M059J (cell line): Measurements from ENCODE around the gene DOC2A. TPM values are rescaled to one million over a fixed set of nuclear protein-coding genes. Genes with fewer than 3 reads are reported as not detected.

Source experiments
- DNase-seq: peaks from one replicate; pipeline ENCODE4 v3.0.0-alpha.2; 2012; ENCODE audit warnings: low read depth
- total RNA-seq: library from RNA; depleted of rRNA; stranded (reverse); fragments of >200 nt; shearing (Covaris generic); gene quantifications from 2 replicates; pipeline ENCODE4 v1.2.3, GENCODE V29; 2014

Gene DOC2A
- total RNA-seq, 1 experiment from 2014 or later: 0.52 TPM

DNA sequence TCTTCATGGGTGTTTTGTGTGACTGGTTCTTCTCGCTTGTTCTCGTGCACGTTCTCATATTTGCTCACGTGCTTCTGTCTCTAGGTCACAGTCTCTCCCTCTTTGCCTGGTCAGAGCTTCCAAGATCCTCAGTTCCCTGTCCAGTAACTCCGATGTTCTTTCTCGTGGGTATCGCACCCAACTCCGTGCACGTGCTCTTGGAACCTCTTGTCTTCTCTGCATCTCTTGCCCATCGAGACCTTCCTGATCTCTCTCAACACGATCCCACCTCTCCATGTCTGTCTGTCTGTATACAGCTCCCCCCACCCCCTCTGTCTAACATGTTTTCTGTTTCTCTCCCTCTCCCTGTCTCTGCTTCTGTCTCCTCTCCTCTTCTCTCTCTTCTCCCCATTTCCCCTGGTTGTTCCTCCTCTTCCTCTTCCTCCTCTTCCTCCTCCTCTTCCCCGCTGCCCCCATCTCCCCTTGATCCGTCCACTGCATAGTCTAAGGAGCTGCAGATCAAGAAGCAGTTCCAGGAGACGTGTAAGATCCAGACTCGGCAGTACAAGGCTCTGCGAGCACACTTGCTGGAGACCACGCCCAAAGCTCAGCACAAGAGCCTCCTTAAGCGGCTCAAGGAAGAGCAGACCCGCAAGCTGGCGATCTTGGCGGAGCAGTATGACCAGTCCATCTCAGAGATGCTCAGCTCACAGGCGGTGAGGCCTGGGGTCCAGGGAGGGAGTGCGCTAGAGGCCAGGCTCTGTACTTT, 21.5 kb downstream of the DOC2A start:
- DNase-seq: no peak

DNA sequence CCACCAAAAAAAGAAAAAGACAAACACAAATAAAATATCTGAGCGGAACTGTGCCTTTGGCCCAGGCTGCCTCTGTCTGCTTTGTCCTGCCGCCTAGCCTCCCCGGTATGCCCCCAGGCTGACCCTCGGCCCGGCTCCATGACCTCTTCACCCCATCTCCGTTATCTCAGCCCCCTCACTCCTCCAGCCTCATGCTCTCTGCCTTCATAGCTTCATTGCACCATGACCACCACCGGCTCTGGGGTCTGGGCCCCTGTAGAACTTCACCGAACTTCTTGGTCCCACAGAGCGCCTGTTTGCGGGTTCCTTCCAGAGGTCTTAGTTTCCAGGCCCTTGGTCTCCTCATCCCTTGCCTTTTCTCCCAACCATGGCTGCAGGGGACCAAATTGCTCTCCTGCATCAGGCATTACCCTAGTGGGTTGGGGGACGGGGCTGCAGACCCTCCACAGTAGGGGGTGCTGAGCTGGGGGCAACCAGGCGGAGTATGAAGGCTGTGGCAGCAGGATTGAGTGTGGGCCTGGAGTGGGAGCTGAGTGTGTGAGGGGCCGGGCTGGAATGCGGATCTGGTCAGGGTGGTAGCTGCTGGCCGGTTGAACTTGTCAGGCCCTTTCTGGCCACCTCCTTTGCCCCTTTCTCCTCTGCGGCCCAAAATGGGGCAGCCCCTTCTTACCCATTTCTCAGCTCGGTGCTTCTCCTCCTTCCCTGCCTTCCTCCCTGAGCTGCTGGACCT, 22.3 kb downstream of the DOC2A start:
- DNase-seq: no peak

DNA sequence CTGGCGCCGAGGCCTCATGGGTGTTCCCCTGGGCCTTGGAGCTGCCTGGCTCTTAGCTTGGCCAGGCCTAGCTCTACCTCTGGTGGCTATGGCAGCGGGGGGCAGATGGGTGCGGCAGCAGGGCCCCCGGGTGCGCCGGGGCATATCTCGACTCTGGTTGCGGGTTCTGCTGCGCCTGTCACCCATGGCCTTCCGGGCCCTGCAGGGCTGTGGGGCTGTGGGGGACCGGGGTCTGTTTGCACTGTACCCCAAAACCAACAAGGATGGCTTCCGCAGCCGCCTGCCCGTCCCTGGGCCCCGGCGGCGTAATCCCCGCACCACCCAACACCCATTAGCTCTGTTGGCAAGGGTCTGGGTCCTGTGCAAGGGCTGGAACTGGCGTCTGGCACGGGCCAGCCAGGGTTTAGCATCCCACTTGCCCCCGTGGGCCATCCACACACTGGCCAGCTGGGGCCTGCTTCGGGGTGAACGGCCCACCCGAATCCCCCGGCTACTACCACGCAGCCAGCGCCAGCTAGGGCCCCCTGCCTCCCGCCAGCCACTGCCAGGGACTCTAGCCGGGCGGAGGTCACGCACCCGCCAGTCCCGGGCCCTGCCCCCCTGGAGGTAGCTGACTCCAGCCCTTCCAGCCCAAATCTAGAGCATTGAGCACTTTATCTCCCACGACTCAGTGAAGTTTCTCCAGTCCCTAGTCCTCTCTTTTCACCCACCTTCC, 23.3 kb downstream of the DOC2A start:
- no peak for DNase-seq

GRCh38 chr16:29986931-29987330, 23.9 kb downstream of the DOC2A start:
- DNase-seq: no peak

GRCh38 chr16:29986231-29986630, 24.6 kb downstream of the DOC2A start:
- DNase-seq: no peak

- no peak for DNase-seq
Measured at GRCh38 chr16:29985271-29985811, 25.5 kb downstream of the DOC2A start.

- DNase-seq: no peak
Measured at GRCh38 chr16:29984764-29985147, 26.1 kb downstream of the DOC2A start.

DNA sequence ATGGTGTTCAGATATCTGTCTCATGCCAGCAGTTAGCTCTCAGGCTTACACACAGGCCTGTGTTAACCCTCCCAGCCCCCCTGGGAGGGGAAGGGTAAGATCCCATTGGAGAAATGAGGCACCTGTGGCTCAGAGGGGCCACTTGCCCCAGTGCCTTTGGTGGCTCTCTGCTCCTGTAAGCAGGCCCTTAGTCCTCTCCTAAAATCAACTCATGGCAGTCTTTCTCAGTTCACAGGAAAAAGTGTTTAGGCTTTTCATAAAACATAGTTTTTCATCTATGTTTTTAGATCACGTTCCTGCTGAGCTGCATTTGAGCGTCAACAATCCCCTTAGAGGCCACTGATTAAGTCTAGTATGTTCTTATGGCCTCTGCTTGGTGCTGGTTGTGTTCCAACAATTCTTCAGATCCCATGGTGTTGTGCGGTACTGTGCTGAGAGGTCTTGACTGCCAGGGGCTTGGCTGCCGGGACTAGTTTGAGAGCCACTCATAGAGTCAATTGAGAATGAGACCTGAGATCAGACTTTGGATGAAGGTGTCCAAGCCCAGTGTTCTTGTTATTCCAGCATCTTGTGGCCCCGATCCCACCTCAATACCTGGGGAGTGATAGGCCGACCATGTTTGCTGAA, 26.6 kb downstream of the DOC2A start:
- DNase-seq: no peak

- no peak for DNase-seq
Measured at GRCh38 chr16:29983420-29984136, 27.2 kb downstream of the DOC2A start.

DNA sequence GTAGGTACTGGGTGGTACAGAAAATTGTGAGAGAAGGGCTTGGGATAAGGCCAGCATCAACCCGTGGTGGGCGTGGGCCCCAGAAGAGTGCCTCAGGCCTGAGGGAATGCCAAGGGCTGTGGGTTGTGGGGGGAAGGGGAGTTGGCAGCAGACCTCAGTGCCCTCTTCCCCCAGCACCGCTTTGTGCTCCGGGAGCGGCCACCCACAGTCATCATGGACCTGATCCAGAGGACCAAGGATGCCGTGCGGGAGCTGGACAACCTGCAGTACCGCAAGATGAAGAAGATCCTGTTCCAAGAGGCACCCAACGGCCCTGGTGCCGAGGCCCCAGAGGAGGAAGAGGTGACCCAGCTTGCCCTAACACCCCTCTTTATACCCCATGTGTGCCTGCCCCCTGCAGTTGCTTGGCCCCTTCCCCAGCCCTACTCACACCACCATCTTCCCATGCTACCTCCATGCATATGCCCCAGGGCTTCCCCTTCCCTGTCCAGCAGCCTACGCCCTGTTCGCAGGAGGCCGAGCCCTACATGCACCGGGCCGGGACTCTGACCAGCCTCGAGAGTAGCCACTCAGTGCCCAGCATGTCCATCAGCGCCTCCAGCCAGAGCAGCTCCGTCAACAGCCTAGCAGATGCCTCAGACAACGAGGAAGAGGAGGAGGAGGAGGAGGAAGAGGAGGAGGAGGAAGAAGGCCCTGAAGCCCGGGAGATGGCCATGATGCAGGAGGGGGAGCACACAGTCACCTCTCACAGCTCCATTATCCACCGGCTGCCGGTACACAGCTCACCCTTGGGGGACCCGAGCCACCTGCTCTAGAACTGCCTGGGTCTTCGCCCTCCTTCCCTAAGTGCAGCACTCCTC, 28.0 kb downstream of the DOC2A start:
- no peak for DNase-seq

GRCh38 chr16:29978564-29979270, 32.1 kb downstream of the DOC2A start:
- no peak for DNase-seq

GRCh38 chr16:29978081-29978480, 32.7 kb downstream of the DOC2A start:
- no peak for DNase-seq

DNA sequence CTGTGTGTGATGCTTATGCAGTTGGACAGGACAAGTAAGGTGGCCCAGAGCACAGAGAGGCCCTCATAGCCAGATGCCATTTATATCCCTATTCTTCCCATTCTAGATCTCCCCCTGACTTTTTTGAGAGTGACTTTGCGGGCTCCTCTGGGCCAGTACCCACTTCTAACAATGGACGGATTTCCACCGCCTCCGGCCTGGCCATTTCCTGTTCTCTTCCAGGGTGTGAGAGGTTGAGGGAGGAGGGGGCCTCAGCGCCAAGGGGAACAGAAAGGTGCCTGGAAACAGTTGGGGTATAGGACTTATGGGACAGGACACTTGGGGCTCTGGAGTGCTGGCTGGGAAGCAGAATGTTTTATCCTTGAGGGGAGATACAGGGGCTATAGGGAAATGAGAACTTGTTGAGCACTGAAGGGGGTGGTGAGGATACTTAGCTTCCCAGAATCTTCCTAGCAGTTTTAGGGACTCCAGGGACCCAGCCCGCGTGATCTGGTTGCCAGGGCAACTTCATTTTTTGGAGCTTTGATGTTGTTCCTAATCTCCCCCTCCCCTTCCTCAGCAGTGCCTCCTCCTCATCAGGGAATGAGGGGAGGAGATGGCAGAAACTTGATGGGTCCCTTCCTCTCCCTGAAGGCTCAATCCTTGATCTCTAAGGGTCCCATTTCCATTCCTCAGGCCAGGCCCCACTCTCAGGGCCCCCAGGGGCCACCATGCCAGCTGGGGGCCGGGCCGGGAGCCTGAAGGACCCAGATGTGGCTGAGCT, 33.6 kb downstream of the DOC2A start:
- no peak for DNase-seq

- no peak for DNase-seq
Measured at GRCh38 chr16:29975811-29976511, 34.9 kb downstream of the DOC2A start.

- no peak for DNase-seq
Measured at GRCh38 chr16:29975134-29975538, 35.7 kb downstream of the DOC2A start.

GRCh38 chr16:29974291-29975133, 36.3 kb downstream of the DOC2A start:
- DNase-seq: peak; percentile 31
